Natural killer cell (primary cell): Measurements from ENCODE around the gene OSM. TPM values are rescaled to one million over a fixed set of nuclear protein-coding genes. Genes with fewer than 3 reads are reported as not detected.

Source experiments
- ATAC-seq, 3 donors: fragments of 150-1000 bp in 2 of 3; fragments of 200-7000 bp in 1 of 3; cut with Tn5 transposase; 1 replicate in 1 of 3; 2 replicates in 2 of 3; pipeline ENCODE4 v1.10.0; 2021; ENCODE audit warnings: mild to moderate bottlenecking in 2 of 3, moderate library complexity in 2 of 3
- DNase-seq, 2 donors: peaks; one replicate each; pipeline versions ENCODE4 v3.0.0 to v3.0.0-alpha.2; 2013 to 2021; ENCODE audit warnings: mixed read lengths in 1 of 2
- H3K27ac ChIP-seq: one replicate; pipeline ENCODE4 v1.5.1; 2013; ENCODE audit warnings: mild to moderate bottlenecking, low read length
- H3K27me3 ChIP-seq: one replicate; pipeline ENCODE4 v1.6.1; 2013; ENCODE audit warnings: low read length; ENCODE audit not compliant: control insufficient read depth, insufficient read depth
- H3K36me3 ChIP-seq: one replicate; pipeline ENCODE4 v1.6.1; 2013; ENCODE audit warnings: low read length; ENCODE audit not compliant: control insufficient read depth, insufficient read depth
- H3K4me1 ChIP-seq: one replicate; pipeline ENCODE4 v1.6.1; 2013; ENCODE audit warnings: low read length; ENCODE audit not compliant: control insufficient read depth, insufficient read depth
- H3K4me3 ChIP-seq: one replicate; pipeline ENCODE4 v1.5.1; 2013; ENCODE audit warnings: low read length
- H3K9me3 ChIP-seq: one replicate; pipeline ENCODE4 v1.6.1; 2013; ENCODE audit warnings: low read length; ENCODE audit not compliant: control insufficient read depth, insufficient read depth
- H3K27ac Mint-ChIP-seq, 2 donors: one replicate each; pipeline ENCODE4 v1.8.0; 2022; ENCODE audit warnings: mild to moderate bottlenecking in 2 of 2, mixed read lengths in 2 of 2, moderate library complexity in 1 of 2
- H3K27me3 Mint-ChIP-seq, 2 donors: one replicate each; pipeline ENCODE4 v1.8.0; 2022; ENCODE audit warnings: low read depth in 2 of 2, mixed read lengths in 2 of 2
- H3K36me3 Mint-ChIP-seq: one replicate; pipeline ENCODE4 v1.8.0; 2022; ENCODE audit warnings: mixed read lengths
- H3K4me1 Mint-ChIP-seq, 2 donors: one replicate each; pipeline ENCODE4 v1.8.0; 2022; ENCODE audit warnings: mixed read lengths in 2 of 2
- H3K4me3 Mint-ChIP-seq: one replicate; pipeline ENCODE4 v1.8.0; 2022; ENCODE audit warnings: mild to moderate bottlenecking, moderate library complexity, mixed read lengths
- H3K9me3 Mint-ChIP-seq, 2 donors: one replicate each; pipeline ENCODE4 v1.8.0; 2022; ENCODE audit warnings: mixed read lengths in 2 of 2
- CTCF ChIP-seq: fragments of 200-600 bp; IDR thresholded peaks from one replicate; pipeline ENCODE4 v1.8.0; 2022; ENCODE audit warnings: antibody characterized with exemption
- WGBS: methylation state at CpG from one replicate; pipeline ENCODE4 v1.1.7; 2013; ENCODE audit warnings: missing lambda C conversion rate; ENCODE audit not compliant: insufficient coverage; 5-methylcytosine and 5-hydroxymethylcytosine counted together
- intact Hi-C: fragments of 100-400 bp; cut with micrococcal nuclease; formaldehyde crosslinking; loops from one replicate; pipeline ENCODE4 v1.14.2; 2022
- total RNA-seq, 4 donors: library from RNA; stranded (reverse); fragments of 120-200 nt in 1 of 4; gene quantifications; one replicate each; pipeline versions ENCODE4 v1.2.3 to v1.2.4, GENCODE V29; 2013 to 2022

OSM gene
- total RNA-seq, 3 donors from 2014 or later (not counting 1 experiment from before 2014, with no cell fraction given): 17.4 to 142 (median 18.1) TPM

DNA sequence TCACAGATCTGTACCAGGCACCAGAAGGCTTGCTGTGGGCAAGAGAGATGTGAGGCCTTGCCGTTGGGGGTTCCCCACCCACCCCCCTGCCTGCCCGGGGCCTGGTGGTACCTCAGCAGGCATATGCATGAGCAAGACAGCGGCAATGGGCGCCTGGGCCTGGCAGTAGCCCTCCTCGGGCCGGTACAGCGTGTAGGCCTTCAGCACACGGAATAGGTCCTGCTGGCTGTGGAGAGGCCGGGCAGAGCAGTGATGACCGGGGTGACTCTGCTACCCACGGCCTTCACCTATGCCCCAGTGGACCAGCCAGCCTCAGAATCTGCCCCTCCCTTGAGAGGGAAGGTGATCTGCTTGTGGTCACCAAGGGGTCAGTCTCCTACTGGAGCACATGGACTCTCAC lies 28.2 kb upstream of the OSM start:
- Mint-ChIP-seq H3K4me3 (no peak overlapping the region), H3K4me1 (peaks cover 6 to 16% of the 10 kb centered on the region in 2 donors), H3K27me3 (no peaks in the 10 kb centered on the region), H3K9me3 (no peaks in the 10 kb centered on the region), H3K27ac (no peak overlapping the region), H3K36me3 (no peaks in the 10 kb centered on the region)
- Histone ChIP-seq H3K36me3 (peaks cover 70% of the 10 kb centered on the region), H3K4me3 (no peak overlapping the region), H3K9me3 (no peaks in the 10 kb centered on the region), H3K27ac (no peak overlapping the region), H3K27me3 (no peaks in the 10 kb centered on the region), H3K4me1 (peaks cover 15% of the 10 kb centered on the region)
- 96% methylated on average over 11 of the region's 11 CpGs for WGBS
- no peak for TF ChIP-seq CTCF
- ATAC-seq (no peak), DNase-seq (no peak)
- intact Hi-C loops: no loop called here

DNA sequence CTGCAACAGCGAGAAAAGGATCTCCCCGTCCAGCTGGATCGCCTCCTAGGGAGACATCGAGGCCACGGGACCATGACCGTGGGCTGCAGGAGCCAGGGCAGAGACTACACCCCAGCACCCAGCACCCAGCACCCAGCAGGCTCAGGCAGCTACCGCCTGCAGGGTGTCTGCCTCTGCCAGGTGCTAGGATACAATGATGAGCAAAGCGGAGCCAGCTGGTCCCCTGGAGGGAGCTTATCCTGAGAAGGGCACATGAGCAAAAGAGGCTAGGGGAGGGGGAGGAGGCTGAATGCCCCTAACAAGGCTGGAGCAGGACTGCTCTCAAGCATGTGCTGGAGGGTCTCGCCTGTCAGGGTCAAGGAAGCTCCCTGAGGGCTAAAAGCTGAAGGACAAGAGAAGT lies 27.4 kb upstream of the OSM start:
- DNase-seq (no peak), ATAC-seq (no peak)
- Histone ChIP-seq H3K27ac (no peak overlapping the region), H3K9me3 (no peaks in the 10 kb centered on the region), H3K36me3 (peaks cover 66% of the 10 kb centered on the region), H3K4me3 (no peak overlapping the region), H3K27me3 (no peaks in the 10 kb centered on the region), H3K4me1 (peaks cover 18% of the 10 kb centered on the region)
- no peak overlapping the region for H3K4me3 Mint-ChIP-seq
- H3K9me3 Mint-ChIP-seq: no peaks in the 10 kb centered on the region
- 95% methylated on average over 9 of the region's 9 CpGs for WGBS
- intact Hi-C loops: no loop called here
- TF ChIP-seq CTCF: no peak
- no peaks in the 10 kb centered on the region for H3K36me3 Mint-ChIP-seq
- no peaks in the 10 kb centered on the region for H3K27me3 Mint-ChIP-seq
- no peak overlapping the region for H3K27ac Mint-ChIP-seq
- H3K4me1 Mint-ChIP-seq: peaks cover 9 to 21% of the 10 kb centered on the region in 2 donors

GRCh38 chr22:30293026-30293425 lies 26.4 kb upstream of the OSM start:
- no peaks in the 10 kb centered on the region for H3K27me3 ChIP-seq
- peaks cover 56% of the 10 kb centered on the region for H3K36me3 ChIP-seq
- no peak overlapping the region for H3K4me3 Mint-ChIP-seq
- no peaks in the 10 kb centered on the region for H3K9me3 ChIP-seq
- ATAC-seq: no peak
- H3K4me3 ChIP-seq: no peak overlapping the region
- intact Hi-C loops: no loop called here
- TF ChIP-seq CTCF: no peak
- peaks cover 14 to 28% of the 10 kb centered on the region in 2 donors for H3K4me1 Mint-ChIP-seq
- peaks cover 28% of the 10 kb centered on the region for H3K4me1 ChIP-seq
- H3K27ac ChIP-seq: no peak overlapping the region
- no peak for DNase-seq
- H3K27ac Mint-ChIP-seq: no peak overlapping the region
- no peaks in the 10 kb centered on the region for H3K27me3 Mint-ChIP-seq
- 97% methylated on average over 7 of the region's 7 CpGs for WGBS
- H3K36me3 Mint-ChIP-seq: no peaks in the 10 kb centered on the region
- H3K9me3 Mint-ChIP-seq: no peaks in the 10 kb centered on the region
